ENCODE results near the gene RFTN1.

- TF ChIP-seq, protein P1, sequence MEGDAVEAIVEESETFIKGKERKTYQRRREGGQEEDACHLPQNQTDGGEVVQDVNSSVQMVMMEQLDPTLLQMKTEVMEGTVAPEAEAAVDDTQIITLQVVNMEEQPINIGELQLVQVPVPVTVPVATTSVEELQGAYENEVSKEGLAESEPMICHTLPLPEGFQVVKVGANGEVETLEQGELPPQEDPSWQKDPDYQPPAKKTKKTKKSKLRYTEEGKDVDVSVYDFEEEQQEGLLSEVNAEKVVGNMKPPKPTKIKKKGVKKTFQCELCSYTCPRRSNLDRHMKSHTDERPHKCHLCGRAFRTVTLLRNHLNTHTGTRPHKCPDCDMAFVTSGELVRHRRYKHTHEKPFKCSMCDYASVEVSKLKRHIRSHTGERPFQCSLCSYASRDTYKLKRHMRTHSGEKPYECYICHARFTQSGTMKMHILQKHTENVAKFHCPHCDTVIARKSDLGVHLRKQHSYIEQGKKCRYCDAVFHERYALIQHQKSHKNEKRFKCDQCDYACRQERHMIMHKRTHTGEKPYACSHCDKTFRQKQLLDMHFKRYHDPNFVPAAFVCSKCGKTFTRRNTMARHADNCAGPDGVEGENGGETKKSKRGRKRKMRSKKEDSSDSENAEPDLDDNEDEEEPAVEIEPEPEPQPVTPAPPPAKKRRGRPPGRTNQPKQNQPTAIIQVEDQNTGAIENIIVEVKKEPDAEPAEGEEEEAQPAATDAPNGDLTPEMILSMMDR (IDR thresholded peaks at IDR 0.05) = no peak
- TF ChIP-seq POLR2A (IDR thresholded peaks at IDR 0.05) = no peak
- TF ChIP-seq EP300 (IDR thresholded peaks at IDR 0.05) = no peak
- TF ChIP-seq POLR2AphosphoS5 (IDR thresholded peaks at IDR 0.05) = no peak
Observed at GRCh38 chr3:16362770-16363169, 150.7 kb downstream of the RFTN1 start.

Measured in suprapubic skin (tissue), 4 donors.